ENCODE data around the gene TTLL9. TPM values are rescaled to one million over a fixed set of nuclear protein-coding genes. Genes with fewer than 3 reads are reported as not detected.
"Not testable (repeated sequence)": the region's sequence is repeated elsewhere in the genome, so short reads cannot be mapped to it uniquely, and the experiment has no call there.

Gene TTLL9
- total RNA-seq, 1 donor from 2014 or later, result not detected

DNA sequence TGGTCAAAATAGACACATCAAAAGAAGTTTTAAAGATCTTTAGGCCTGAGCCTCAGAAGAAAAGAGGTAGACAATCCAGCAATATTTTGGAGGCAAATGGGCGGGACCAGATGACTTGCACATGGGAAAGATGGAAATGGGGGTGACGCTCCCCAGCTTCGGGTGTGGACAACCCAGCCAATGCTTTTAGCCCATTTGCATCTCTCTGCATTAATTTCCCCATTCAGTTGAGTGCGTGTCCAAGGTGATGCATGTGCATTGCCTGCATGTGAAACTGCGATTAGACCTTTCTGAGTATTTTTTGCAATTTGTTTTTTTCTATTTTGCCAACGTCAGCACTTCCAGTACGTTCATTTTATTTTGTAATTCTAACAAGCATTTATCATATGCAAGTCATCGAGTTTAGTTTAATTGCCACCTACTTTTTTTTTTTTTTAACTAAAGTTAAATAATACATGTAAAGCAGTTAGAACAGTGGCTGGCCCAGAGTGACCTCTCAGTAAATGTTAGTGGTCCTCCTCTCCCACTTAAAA is 57.3 kb downstream of the TTLL9 start:
- Histone ChIP-seq H3K27me3 (ENCODE audit: control insufficient read depth, insufficient read depth, low read length) (peaks cover 12% of the 10 kb centered on the region), H3K4me3 (ENCODE audit: low read depth, low read length) (no peak overlapping the region), H3K36me3 (ENCODE audit: control insufficient read depth, insufficient read depth, low read length) (no peaks in the 10 kb centered on the region)
- TF ChIP-seq, protein P1, sequence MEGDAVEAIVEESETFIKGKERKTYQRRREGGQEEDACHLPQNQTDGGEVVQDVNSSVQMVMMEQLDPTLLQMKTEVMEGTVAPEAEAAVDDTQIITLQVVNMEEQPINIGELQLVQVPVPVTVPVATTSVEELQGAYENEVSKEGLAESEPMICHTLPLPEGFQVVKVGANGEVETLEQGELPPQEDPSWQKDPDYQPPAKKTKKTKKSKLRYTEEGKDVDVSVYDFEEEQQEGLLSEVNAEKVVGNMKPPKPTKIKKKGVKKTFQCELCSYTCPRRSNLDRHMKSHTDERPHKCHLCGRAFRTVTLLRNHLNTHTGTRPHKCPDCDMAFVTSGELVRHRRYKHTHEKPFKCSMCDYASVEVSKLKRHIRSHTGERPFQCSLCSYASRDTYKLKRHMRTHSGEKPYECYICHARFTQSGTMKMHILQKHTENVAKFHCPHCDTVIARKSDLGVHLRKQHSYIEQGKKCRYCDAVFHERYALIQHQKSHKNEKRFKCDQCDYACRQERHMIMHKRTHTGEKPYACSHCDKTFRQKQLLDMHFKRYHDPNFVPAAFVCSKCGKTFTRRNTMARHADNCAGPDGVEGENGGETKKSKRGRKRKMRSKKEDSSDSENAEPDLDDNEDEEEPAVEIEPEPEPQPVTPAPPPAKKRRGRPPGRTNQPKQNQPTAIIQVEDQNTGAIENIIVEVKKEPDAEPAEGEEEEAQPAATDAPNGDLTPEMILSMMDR (IDR thresholded peaks at IDR 0.05; ENCODE audit: insufficient read depth, low read length, poor library complexity, severe bottlenecking), result no peak
- no peak for DNase-seq (ENCODE audit: low read depth)

- H3K27me3 ChIP-seq (ENCODE audit: control insufficient read depth, insufficient read depth, low read length); DNase-seq (ENCODE audit: low read depth); H3K36me3 ChIP-seq (ENCODE audit: control insufficient read depth, insufficient read depth, low read length); H3K4me3 ChIP-seq (ENCODE audit: low read depth, low read length): not testable (repeated sequence)
Measured at GRCh38 chr20:31929631-31930030, 59.2 kb downstream of the TTLL9 start.

GRCh38 chr20:31930779-31931178 is 60.3 kb downstream of the TTLL9 start:
- no peak for DNase-seq (ENCODE audit: low read depth)
- Histone ChIP-seq H3K36me3 (ENCODE audit: control insufficient read depth, insufficient read depth, low read length) (no peaks in the 10 kb centered on the region), H3K27me3 (ENCODE audit: control insufficient read depth, insufficient read depth, low read length) (peaks cover 8% of the 10 kb centered on the region), H3K4me3 (ENCODE audit: low read depth, low read length) (no peak overlapping the region)
- TF ChIP-seq, protein P1 (IDR thresholded peaks at IDR 0.05; ENCODE audit: insufficient read depth, low read length, poor library complexity, severe bottlenecking), result no peak

GRCh38 chr20:31933698-31934097 is 63.3 kb downstream of the TTLL9 start:
- no peak for DNase-seq (ENCODE audit: low read depth)
- Histone ChIP-seq H3K36me3 (ENCODE audit: control insufficient read depth, insufficient read depth, low read length) (no peaks in the 10 kb centered on the region), H3K27me3 (ENCODE audit: control insufficient read depth, insufficient read depth, low read length) (peaks cover 5% of the 10 kb centered on the region), H3K4me3 (ENCODE audit: low read depth, low read length) (no peak overlapping the region)
- TF ChIP-seq, protein P1 (IDR thresholded peaks at IDR 0.05; ENCODE audit: insufficient read depth, low read length, poor library complexity, severe bottlenecking), result no peak

DNA sequence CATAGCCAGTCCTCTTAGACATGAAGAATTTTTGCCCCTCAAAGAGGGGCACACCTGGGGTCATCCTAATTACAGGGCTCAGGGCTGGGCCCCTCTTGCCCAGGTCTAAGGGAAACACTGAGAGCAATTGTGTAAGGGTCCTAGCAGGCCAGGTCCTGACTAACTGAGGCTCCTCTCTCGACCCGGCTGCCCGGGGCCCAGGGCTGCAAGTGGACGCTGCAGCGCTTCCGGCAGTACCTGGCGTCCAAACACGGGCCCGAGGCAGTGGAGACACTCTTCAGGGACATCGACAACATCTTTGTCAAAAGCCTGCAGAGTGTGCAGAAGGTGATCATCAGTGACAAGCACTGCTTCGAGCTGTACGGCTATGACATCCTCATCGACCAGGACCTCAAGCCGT is 64.1 kb downstream of the TTLL9 start:
- no peak overlapping the region for H3K4me3 ChIP-seq (ENCODE audit: low read depth, low read length)
- H3K36me3 ChIP-seq (ENCODE audit: control insufficient read depth, insufficient read depth, low read length), result no peaks in the 10 kb centered on the region
- DNase-seq (ENCODE audit: low read depth), result no peak
- peaks cover 2% of the 10 kb centered on the region for H3K27me3 ChIP-seq (ENCODE audit: control insufficient read depth, insufficient read depth, low read length)
- TF ChIP-seq, protein P1 (IDR thresholded peaks at IDR 0.05; ENCODE audit: insufficient read depth, low read length, poor library complexity, severe bottlenecking), result no peak

GRCh38 chr20:31934968-31935764 is 64.7 kb downstream of the TTLL9 start:
- H3K36me3 ChIP-seq (ENCODE audit: control insufficient read depth, insufficient read depth, low read length), result no peaks in the 10 kb centered on the region
- no peak overlapping the region for H3K4me3 ChIP-seq (ENCODE audit: low read depth, low read length)
- TF ChIP-seq, protein P1 (IDR thresholded peaks at IDR 0.05; ENCODE audit: insufficient read depth, low read length, poor library complexity, severe bottlenecking), result no peak
- DNase-seq (ENCODE audit: low read depth), result no peak
- H3K27me3 ChIP-seq (ENCODE audit: control insufficient read depth, insufficient read depth, low read length), result peaks cover 2% of the 10 kb centered on the region
